ENCODE measurements around the gene FOXL2. TPM values are rescaled to one million over a fixed set of nuclear protein-coding genes. Genes with fewer than 3 reads are reported as not detected.
A peak's percentile ranks its signal among the peaks of the same experiment; 100 is the strongest.

Gene FOXL2
- total RNA-seq, 2 donors from 2014 or later = 0.11 to 0.24 TPM

DNA sequence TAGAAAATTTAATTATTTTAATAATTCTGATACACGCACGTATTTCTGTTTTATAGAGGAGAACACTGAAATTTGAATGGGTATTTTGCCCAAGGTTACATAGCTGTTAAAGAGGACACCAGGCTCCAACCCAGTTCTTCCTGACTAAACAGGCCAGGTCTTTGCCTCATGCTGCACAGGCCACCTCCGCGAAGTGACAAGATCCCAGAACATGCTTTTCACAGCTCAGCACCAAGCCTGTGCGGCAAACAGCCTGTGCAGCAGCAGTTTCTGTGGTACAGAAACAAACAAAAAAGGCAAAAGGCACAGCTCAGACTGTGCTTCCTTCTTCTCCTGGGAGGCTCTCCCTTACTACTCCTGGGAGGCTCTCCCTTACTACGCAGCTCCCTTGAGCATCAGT, 6.5 kb downstream of the FOXL2 start:
- H3K9me3 Mint-ChIP-seq = peaks cover 2% of the 10 kb centered on the region
- peaks cover 12% of the 10 kb centered on the region for H3K4me1 ChIP-seq (ENCODE audit: control insufficient read depth, insufficient read depth, low read length)
- 81 to 84% methylated on average over 2 to 6 of the region's 6 CpGs for WGBS, 2 experiments (ENCODE audit: insufficient coverage in 1 of 2, insufficient read length in 1 of 2)
- no peak overlapping the region for H3K27ac Mint-ChIP-seq
- no peak overlapping the region for H3K27ac ChIP-seq (ENCODE audit: low read depth, low read length)
- peak; percentile 38 for DNase-seq
- H3K4me3 ChIP-seq (ENCODE audit: low read length) = no peak overlapping the region
- no peaks in the 10 kb centered on the region for H3K9me3 ChIP-seq (ENCODE audit: control insufficient read depth, low read length)
- H3K36me3 ChIP-seq (ENCODE audit: control insufficient read depth, insufficient read depth, low read length) = no peaks in the 10 kb centered on the region
- no peak overlapping the region for H3K4me3 Mint-ChIP-seq
- H3K36me3 Mint-ChIP-seq (ENCODE audit: low read depth) = no peaks in the 10 kb centered on the region
- TF ChIP-seq, protein P1, sequence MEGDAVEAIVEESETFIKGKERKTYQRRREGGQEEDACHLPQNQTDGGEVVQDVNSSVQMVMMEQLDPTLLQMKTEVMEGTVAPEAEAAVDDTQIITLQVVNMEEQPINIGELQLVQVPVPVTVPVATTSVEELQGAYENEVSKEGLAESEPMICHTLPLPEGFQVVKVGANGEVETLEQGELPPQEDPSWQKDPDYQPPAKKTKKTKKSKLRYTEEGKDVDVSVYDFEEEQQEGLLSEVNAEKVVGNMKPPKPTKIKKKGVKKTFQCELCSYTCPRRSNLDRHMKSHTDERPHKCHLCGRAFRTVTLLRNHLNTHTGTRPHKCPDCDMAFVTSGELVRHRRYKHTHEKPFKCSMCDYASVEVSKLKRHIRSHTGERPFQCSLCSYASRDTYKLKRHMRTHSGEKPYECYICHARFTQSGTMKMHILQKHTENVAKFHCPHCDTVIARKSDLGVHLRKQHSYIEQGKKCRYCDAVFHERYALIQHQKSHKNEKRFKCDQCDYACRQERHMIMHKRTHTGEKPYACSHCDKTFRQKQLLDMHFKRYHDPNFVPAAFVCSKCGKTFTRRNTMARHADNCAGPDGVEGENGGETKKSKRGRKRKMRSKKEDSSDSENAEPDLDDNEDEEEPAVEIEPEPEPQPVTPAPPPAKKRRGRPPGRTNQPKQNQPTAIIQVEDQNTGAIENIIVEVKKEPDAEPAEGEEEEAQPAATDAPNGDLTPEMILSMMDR (conservative IDR thresholded peaks at IDR 0.05) = no peak
- H3K9ac ChIP-seq (ENCODE audit: extremely low read depth, low read length, poor library complexity, severe bottlenecking) = no peak overlapping the region
- peaks cover 98% of the 10 kb centered on the region for H3K27me3 Mint-ChIP-seq (ENCODE audit: insufficient read depth)
- peaks cover 100% of the 10 kb centered on the region for H3K27me3 ChIP-seq (ENCODE audit: control insufficient read depth, insufficient read depth, low read length, poor library complexity, severe bottlenecking)
- H3K4me1 Mint-ChIP-seq = peaks cover 36% of the 10 kb centered on the region

DNA sequence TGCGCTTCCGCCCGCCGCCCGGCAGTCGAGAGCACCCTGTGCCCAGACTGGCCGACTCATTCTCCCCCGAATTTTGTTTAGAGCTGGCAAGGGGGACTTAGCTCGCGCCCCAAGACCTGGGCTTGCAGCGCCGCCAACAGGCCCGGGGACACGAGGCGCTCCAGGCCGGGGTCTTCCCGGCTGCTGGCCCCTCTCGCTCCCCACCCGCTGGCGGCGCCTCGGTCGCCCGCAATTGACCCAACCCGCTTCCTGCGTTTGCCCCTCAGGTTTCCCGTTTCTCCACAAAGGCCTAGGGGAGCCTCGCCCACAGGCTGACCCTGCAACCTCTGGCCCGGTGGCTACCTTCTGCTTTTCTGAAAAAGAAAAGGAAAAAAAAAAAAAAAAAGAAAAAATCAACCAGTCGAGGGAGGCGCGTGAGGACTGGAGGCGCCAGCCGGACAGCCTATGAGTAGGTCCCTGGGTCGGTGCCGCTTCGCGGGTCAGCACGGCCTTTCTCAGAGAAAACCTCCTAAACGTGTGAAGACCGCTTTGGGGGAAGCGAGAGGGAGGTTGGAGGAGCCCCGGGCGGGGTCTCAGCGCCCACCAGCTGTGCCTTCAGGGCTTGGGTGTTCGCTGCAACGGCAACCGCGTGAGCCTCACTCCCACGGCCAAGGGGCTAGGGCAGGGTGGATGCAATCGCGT, 7.2 kb downstream of the FOXL2 start:
- peak; percentile 85 for DNase-seq
- peaks cover 32% of the 10 kb centered on the region for H3K4me1 Mint-ChIP-seq
- 3% methylated on average over 23 to 52 of the region's 52 CpGs for WGBS, 2 experiments (ENCODE audit: insufficient coverage in 1 of 2, insufficient read length in 1 of 2)

DNA sequence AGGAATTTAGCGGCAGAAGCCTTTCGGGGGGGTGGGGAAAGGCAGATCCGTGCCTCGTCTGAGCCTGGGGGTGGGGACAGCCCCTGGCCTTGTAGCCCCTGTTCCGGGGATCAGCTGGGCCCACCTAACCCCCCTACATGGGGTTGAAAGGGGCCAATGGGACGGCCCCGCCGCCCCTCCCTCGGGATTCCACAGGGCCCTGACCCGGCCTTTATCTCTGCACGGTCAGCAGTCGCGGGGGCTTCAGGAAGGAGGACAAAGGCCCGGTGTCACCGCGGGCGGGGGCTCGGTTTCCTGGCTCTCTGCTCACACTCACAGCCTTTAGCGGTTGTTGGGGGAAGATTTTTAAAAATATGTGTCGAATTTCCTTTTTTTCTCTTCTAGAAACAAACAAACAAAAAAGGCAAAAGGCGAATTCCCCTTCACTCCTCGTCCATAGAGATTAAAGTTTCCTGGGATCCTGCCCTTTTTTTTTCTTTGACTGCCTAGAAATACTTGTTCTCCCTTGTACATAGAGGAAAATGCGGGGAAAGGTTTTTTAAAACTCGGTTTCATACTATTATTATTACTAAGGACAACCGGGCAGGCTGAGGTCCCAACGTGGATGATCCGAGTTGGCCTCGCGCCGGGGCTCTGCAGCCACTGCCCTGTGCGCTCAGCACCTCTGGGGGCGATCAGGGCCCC, 7.9 kb downstream of the FOXL2 start:
- no peak for DNase-seq
- Mint-ChIP-seq H3K9me3 (no peaks in the 10 kb centered on the region), H3K36me3 (ENCODE audit: low read depth) (no peaks in the 10 kb centered on the region), H3K27me3 (ENCODE audit: insufficient read depth) (peaks cover 93% of the 10 kb centered on the region), H3K27ac (no peak overlapping the region), H3K4me1 (peaks cover 27% of the 10 kb centered on the region), H3K4me3 (peak overlapping the region; percentile 47)
- TF ChIP-seq, protein P1 (conservative IDR thresholded peaks at IDR 0.05) = no peak
- Histone ChIP-seq H3K4me3 (ENCODE audit: low read length) (peak overlapping the region; percentile 66), H3K4me1 (ENCODE audit: control insufficient read depth, insufficient read depth, low read length) (peaks cover 12% of the 10 kb centered on the region), H3K36me3 (ENCODE audit: control insufficient read depth, insufficient read depth, low read length) (no peaks in the 10 kb centered on the region), H3K27me3 (ENCODE audit: control insufficient read depth, insufficient read depth, low read length, poor library complexity, severe bottlenecking) (peaks cover 100% of the 10 kb centered on the region), H3K27ac (ENCODE audit: low read depth, low read length) (no peak overlapping the region), H3K9me3 (ENCODE audit: control insufficient read depth, low read length) (no peaks in the 10 kb centered on the region), H3K9ac (ENCODE audit: extremely low read depth, low read length, poor library complexity, severe bottlenecking) (no peak overlapping the region)
- 2 to 4% methylated on average over 9 to 31 of the region's 32 CpGs for WGBS, 2 experiments (ENCODE audit: insufficient coverage in 1 of 2, insufficient read length in 1 of 2)

More for the DNA sequence above, 7.2 kb downstream of the FOXL2 start:
- peaks cover 100% of the 10 kb centered on the region for H3K27me3 ChIP-seq (ENCODE audit: control insufficient read depth, insufficient read depth, low read length, poor library complexity, severe bottlenecking)
- no peaks in the 10 kb centered on the region for H3K36me3 Mint-ChIP-seq (ENCODE audit: low read depth)
- no peak overlapping the region for H3K27ac ChIP-seq (ENCODE audit: low read depth, low read length)
- H3K27ac Mint-ChIP-seq = no peak overlapping the region
- H3K9me3 ChIP-seq (ENCODE audit: control insufficient read depth, low read length) = no peaks in the 10 kb centered on the region
- peak overlapping the region; percentile 66 for H3K4me3 ChIP-seq (ENCODE audit: low read length)
- TF ChIP-seq, protein P1 (conservative IDR thresholded peaks at IDR 0.05) = peak; percentile 72
- no peaks in the 10 kb centered on the region for H3K36me3 ChIP-seq (ENCODE audit: control insufficient read depth, insufficient read depth, low read length)
- H3K9me3 Mint-ChIP-seq = no peaks in the 10 kb centered on the region
- peaks cover 97% of the 10 kb centered on the region for H3K27me3 Mint-ChIP-seq (ENCODE audit: insufficient read depth)
- no peak overlapping the region for H3K9ac ChIP-seq (ENCODE audit: extremely low read depth, low read length, poor library complexity, severe bottlenecking)
- H3K4me1 ChIP-seq (ENCODE audit: control insufficient read depth, insufficient read depth, low read length) = peaks cover 12% of the 10 kb centered on the region
- peak overlapping the region; percentile 47 for H3K4me3 Mint-ChIP-seq
